ENCODE data around the gene PLA2G5. TPM values are rescaled to one million over a fixed set of nuclear protein-coding genes. Genes with fewer than 3 reads are reported as not detected.
"Not testable (repeated sequence)": the region's sequence is repeated elsewhere in the genome, so short reads cannot be mapped to it uniquely, and the experiment has no call there.

The PLA2G5 gene
- total RNA-seq, 1 experiment from 2014 or later: not detected

- Histone ChIP-seq H3K27me3 (ENCODE audit: insufficient read depth, low read depth) (no peaks in the 10 kb centered on the region), H3K4me3 (no peak overlapping the region), H3K36me3 (ENCODE audit: low read depth) (no peaks in the 10 kb centered on the region), H3K4me1 (replicated peaks; ENCODE audit: insufficient read depth) (peaks cover 13% of the 10 kb centered on the region), H2AFZ (no peak overlapping the region), H3K27ac (no peak overlapping the region), H3K9me3 (ENCODE audit: insufficient read depth, low read depth) (no peaks in the 10 kb centered on the region), H3K9me2 (ENCODE audit: insufficient read depth) (no peaks in the 10 kb centered on the region), H3K79me2 (ENCODE audit: low read depth) (no peaks in the 10 kb centered on the region), H3F3A (ENCODE audit: insufficient read depth, low read depth) (no peaks in the 10 kb centered on the region), H3K4me2 (no peak overlapping the region), H4K20me1 (ENCODE audit: insufficient read depth) (no peaks in the 10 kb centered on the region)
- no peak for DNase-seq
- intact Hi-C loops (cut with micrococcal nuclease; ENCODE audit: unreplicated experiment): no loop called here
- TF ChIP-seq CTCF (conservative IDR thresholded peaks at IDR 0.05): no peak
- ChIA-PET CTCF (no interaction called here), POLR2A (ENCODE audit: unreplicated experiment) (no interaction called here)
- BruUV-seq (replicated peaks): no TSS peak
Observed at GRCh38 chr1:20126041-20126805, 56.2 kb downstream of the PLA2G5 start.

GRCh38 chr1:20126806-20127440, 56.9 kb downstream of the PLA2G5 start:
- H3K79me2 ChIP-seq (ENCODE audit: low read depth): no peaks in the 10 kb centered on the region
- TF ChIP-seq CTCF (conservative IDR thresholded peaks at IDR 0.05): no peak
- TF ChIP-seq EZH2 (IDR thresholded peaks at IDR 0.05; ENCODE audit: low read depth): no peak
- H3K36me3 ChIP-seq (ENCODE audit: low read depth): no peaks in the 10 kb centered on the region
- no peaks in the 10 kb centered on the region for H3K9me3 ChIP-seq (ENCODE audit: insufficient read depth, low read depth)
- ChIA-PET POLR2A (ENCODE audit: unreplicated experiment) (no interaction called here), CTCF (no interaction called here)
- H3K27ac ChIP-seq: no peak overlapping the region
- H3F3A ChIP-seq (ENCODE audit: insufficient read depth, low read depth): no peaks in the 10 kb centered on the region
- no peak overlapping the region for H2AFZ ChIP-seq
- DNase-seq: no peak
- no peaks in the 10 kb centered on the region for H3K9me2 ChIP-seq (ENCODE audit: insufficient read depth)
- H3K27me3 ChIP-seq (ENCODE audit: insufficient read depth, low read depth): no peaks in the 10 kb centered on the region
- no peak overlapping the region for H3K4me2 ChIP-seq
- intact Hi-C loops (cut with micrococcal nuclease; ENCODE audit: unreplicated experiment): no loop called here
- H4K20me1 ChIP-seq (ENCODE audit: insufficient read depth): no peaks in the 10 kb centered on the region
- no TSS peak for BruUV-seq (replicated peaks)
- peaks cover 13% of the 10 kb centered on the region for H3K4me1 ChIP-seq (replicated peaks; ENCODE audit: insufficient read depth)
- H3K4me3 ChIP-seq: no peak overlapping the region

- BruUV-seq (replicated peaks); DNase-seq; H2AFZ ChIP-seq; H3K4me2 ChIP-seq; H3K27me3 ChIP-seq (ENCODE audit: insufficient read depth, low read depth); H3K36me3 ChIP-seq (ENCODE audit: low read depth); H3K4me3 ChIP-seq; CTCF ChIA-PET; H3K9me3 ChIP-seq (ENCODE audit: insufficient read depth, low read depth); POLR2A ChIA-PET (ENCODE audit: unreplicated experiment); intact Hi-C loops (cut with micrococcal nuclease; ENCODE audit: unreplicated experiment); H3K9me2 ChIP-seq (ENCODE audit: insufficient read depth); H3K27ac ChIP-seq; H3K79me2 ChIP-seq (ENCODE audit: low read depth); H3F3A ChIP-seq (ENCODE audit: insufficient read depth, low read depth); H4K20me1 ChIP-seq (ENCODE audit: insufficient read depth); H3K4me1 ChIP-seq (replicated peaks; ENCODE audit: insufficient read depth): not testable (repeated sequence)
Observed at GRCh38 chr1:20130518-20130917, 60.5 kb downstream of the PLA2G5 start.

Data from PC-9 (cell line).